ENCODE measurements around the gene ACSS2.

The ACSS2 gene

DNA sequence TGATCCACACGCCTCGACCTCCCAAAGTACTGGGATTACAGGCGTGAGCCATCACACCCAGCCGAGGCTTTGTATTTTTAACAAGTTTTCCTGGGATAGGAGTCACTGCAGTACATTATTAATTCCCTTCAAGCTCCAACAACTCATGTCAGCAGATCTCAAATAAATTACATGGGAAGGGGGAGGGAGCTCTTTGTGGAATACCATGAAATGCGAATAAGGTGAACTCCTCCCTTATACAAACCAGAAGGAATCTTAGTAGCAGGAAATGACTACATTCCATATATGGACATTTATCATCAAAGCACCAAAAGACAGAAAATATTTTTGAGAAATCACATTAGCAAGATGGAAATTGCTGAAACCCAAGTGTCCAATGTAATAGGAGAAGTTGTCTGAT lies 76.3 kb downstream of the ACSS2 start:
- Histone ChIP-seq H3K9me3 (no peaks in the 10 kb centered on the region), H3K4me3 (ENCODE audit: low read depth in 1 of 2, low read length in 1 of 2) (no peak overlapping the region), H3K36me3 (no peaks in the 10 kb centered on the region), H3K27ac (no peak overlapping the region), H3K4me1 (ENCODE audit: control insufficient read depth in 1 of 2, insufficient read depth in 1 of 2, low read depth in 1 of 2, low read length in 1 of 2) (peaks cover 16 to 17% of the 10 kb centered on the region in 2 experiments), H3K27me3 (no peaks in the 10 kb centered on the region)
- TF ChIP-seq, protein P1, sequence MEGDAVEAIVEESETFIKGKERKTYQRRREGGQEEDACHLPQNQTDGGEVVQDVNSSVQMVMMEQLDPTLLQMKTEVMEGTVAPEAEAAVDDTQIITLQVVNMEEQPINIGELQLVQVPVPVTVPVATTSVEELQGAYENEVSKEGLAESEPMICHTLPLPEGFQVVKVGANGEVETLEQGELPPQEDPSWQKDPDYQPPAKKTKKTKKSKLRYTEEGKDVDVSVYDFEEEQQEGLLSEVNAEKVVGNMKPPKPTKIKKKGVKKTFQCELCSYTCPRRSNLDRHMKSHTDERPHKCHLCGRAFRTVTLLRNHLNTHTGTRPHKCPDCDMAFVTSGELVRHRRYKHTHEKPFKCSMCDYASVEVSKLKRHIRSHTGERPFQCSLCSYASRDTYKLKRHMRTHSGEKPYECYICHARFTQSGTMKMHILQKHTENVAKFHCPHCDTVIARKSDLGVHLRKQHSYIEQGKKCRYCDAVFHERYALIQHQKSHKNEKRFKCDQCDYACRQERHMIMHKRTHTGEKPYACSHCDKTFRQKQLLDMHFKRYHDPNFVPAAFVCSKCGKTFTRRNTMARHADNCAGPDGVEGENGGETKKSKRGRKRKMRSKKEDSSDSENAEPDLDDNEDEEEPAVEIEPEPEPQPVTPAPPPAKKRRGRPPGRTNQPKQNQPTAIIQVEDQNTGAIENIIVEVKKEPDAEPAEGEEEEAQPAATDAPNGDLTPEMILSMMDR (IDR thresholded peaks at IDR 0.05), result no peak

DNA sequence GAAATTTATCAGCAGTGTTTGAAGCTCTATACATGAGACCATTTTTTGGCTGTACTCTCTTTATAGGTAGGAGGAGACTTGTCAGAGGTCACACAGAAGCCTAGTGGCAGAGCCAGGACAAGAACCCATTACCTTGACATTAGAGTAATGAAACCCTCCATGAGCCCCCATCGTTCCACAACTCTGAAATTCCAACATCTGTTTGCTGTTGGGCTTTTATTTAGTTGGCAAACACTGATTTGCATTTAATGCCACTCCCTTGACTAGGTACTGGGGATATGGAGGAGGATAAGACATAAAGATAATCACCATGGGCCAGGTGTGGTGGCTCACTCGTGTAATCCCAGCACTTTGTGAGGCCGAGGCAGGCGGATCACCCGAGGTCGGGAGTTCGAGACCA lies 77.5 kb downstream of the ACSS2 start:
- no peak overlapping the region for H3K27ac ChIP-seq
- TF ChIP-seq, protein P1 (IDR thresholded peaks at IDR 0.05), result no peak
- no peaks in the 10 kb centered on the region for H3K9me3 ChIP-seq
- no peaks in the 10 kb centered on the region for H3K36me3 ChIP-seq
- no peaks in the 10 kb centered on the region for H3K27me3 ChIP-seq
- H3K4me3 ChIP-seq (ENCODE audit: low read depth in 1 of 2, low read length in 1 of 2), result no peak overlapping the region
- peaks cover 16 to 17% of the 10 kb centered on the region in 2 experiments for H3K4me1 ChIP-seq (ENCODE audit: control insufficient read depth in 1 of 2, insufficient read depth in 1 of 2, low read depth in 1 of 2, low read length in 1 of 2)

DNA sequence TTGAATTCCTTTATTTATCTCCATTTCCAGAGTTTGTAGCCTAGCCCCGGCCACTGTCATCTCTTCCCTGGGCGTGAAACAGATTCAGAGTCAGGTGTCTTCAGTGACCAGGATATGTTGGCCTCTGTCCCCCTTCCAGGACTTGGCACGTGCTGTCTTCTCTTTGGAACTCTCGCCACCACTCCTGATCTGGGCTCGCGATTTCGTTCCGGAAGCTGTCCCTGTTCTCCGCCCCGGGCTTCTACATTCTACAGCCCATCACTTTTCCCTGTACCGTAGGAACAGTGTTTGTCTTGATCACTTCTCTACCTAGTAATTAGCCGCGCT lies 78.5 kb downstream of the ACSS2 start:
- H3K4me1 ChIP-seq (ENCODE audit: control insufficient read depth in 1 of 2, insufficient read depth in 1 of 2, low read depth in 1 of 2, low read length in 1 of 2), result peaks cover 16 to 17% of the 10 kb centered on the region in 2 experiments
- no peaks in the 10 kb centered on the region for H3K9me3 ChIP-seq
- peak overlapping the region; percentile 85 for H3K27ac ChIP-seq
- H3K27me3 ChIP-seq, result no peaks in the 10 kb centered on the region
- H3K4me3 ChIP-seq (ENCODE audit: low read depth in 1 of 2, low read length in 1 of 2), result peak overlapping the region; percentile 73 to 84
- no peaks in the 10 kb centered on the region for H3K36me3 ChIP-seq
- TF ChIP-seq, protein P1 (IDR thresholded peaks at IDR 0.05), result no peak

DNA sequence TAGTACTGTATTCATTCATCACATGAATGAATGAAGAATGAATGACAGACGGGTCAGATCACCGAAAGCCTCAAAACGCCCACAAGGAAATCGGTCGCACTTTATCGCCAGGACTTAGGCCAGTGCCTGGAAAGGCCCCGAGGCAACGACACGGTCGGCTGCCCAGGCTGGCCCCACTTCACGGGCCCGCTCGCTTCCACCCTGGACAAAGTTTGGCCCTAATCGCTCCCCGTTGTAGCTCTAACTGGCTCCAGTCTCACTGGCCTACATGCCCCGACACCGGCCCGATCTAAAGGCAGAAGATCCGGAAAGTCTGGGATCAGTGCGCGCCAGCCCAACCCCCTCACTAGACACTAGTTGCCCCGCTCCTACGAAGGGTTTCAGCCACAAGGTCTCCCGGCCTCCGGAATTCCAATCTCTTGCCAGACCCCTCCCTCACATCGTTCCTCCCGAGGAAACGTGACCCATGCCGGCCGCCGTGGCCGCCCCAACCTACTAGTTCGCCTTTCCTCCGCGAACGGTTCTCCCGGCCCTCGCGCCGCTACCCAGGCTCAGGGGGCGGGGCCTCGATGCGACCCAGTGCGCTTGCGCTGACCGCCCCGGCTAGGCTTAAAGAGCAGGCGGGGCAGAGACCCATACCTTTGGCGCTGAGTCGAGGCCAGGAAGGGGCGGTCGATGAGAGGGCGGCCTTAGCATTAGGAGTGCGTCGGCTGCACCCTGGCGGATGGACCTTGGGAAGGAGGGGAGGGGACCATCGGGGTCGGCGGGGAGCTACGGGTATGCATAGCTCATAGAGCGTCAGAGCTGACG lies 79.0 kb downstream of the ACSS2 start, which contains the start of the genes GSS and MYH7B:
Gene GSS (minus strand): TSS at position 576 of the 810 bp plus-strand sequence. CDS start 3,954 bp downstream, outside the sequence.
Gene MYH7B (plus strand): TSS at position 638 of the 810 bp plus-strand sequence. CDS start 22,138 bp downstream, outside the sequence.
- H3K36me3 ChIP-seq, result no peaks in the 10 kb centered on the region
- peak within 1 kb of the TSS; percentile 73 to 84 for H3K4me3 ChIP-seq (ENCODE audit: low read depth in 1 of 2, low read length in 1 of 2)
- no peaks in the 10 kb centered on the region for H3K27me3 ChIP-seq
- peaks cover 16 to 17% of the 10 kb centered on the region in 2 experiments for H3K4me1 ChIP-seq (ENCODE audit: control insufficient read depth in 1 of 2, insufficient read depth in 1 of 2, low read depth in 1 of 2, low read length in 1 of 2)
- TF ChIP-seq, protein P1 (IDR thresholded peaks at IDR 0.05), result peak; percentile 46
- H3K9me3 ChIP-seq, result no peaks in the 10 kb centered on the region
- peak within 1 kb of the TSS; percentile 85 for H3K27ac ChIP-seq

- TF ChIP-seq, protein P1 (IDR thresholded peaks at IDR 0.05), result peak; percentile 10
- Histone ChIP-seq H3K4me3 (ENCODE audit: low read depth in 1 of 2, low read length in 1 of 2) (peak overlapping the region; percentile 73 to 84), H3K36me3 (no peaks in the 10 kb centered on the region), H3K9me3 (no peaks in the 10 kb centered on the region), H3K27ac (peak overlapping the region; percentile 85), H3K4me1 (ENCODE audit: control insufficient read depth in 1 of 2, insufficient read depth in 1 of 2, low read depth in 1 of 2, low read length in 1 of 2) (peaks cover 16 to 17% of the 10 kb centered on the region in 2 experiments), H3K27me3 (no peaks in the 10 kb centered on the region)
Observed at GRCh38 chr20:34956041-34956458, 79.6 kb downstream of the ACSS2 start.

Data from neutrophil (primary cell).